ENCODE results near the gene BANP. TPM values are rescaled to one million over a fixed set of nuclear protein-coding genes. Genes with fewer than 3 reads are reported as not detected.
"Not testable (repeated sequence)": the region's sequence is repeated elsewhere in the genome, so short reads cannot be mapped to it uniquely, and the experiment has no call there.

BANP gene
- total RNA-seq, 2 donors from 2014 or later, result 13.9 to 16.7 TPM

DNA sequence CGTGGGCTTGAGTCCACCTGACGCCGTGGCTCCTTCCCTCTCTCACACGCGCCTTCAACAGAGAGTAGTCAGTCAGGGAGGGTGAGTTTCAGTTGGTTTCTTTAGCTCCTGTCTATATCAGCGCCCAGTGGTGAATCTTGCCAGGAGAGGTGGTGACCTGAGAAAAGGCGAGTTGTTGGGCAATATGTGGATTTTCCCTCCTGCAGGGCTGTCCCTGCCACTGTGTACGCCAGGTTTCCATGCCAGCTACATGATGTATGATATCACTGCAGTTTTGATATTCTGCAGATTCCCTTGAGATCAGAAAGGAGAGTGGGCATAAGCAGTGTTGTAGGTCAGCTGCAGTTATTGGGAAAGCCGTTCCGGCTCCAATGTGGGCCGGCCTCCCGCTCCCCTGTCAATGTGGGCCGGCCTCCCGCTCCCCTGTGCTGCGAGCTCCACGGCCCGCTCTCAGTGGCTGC is 31.4 kb downstream of the BANP start:
- ATAC-seq (peak in 1 of 2 donors; percentile 17), DNase-seq (no peak)
- intact Hi-C loops (cut with DNase I), result loop anchor here in 1 of 2 donors (10.0 kb wide), 1 partner anchor 452 kb away; no protein-coding TSS in a partner anchor

DNA sequence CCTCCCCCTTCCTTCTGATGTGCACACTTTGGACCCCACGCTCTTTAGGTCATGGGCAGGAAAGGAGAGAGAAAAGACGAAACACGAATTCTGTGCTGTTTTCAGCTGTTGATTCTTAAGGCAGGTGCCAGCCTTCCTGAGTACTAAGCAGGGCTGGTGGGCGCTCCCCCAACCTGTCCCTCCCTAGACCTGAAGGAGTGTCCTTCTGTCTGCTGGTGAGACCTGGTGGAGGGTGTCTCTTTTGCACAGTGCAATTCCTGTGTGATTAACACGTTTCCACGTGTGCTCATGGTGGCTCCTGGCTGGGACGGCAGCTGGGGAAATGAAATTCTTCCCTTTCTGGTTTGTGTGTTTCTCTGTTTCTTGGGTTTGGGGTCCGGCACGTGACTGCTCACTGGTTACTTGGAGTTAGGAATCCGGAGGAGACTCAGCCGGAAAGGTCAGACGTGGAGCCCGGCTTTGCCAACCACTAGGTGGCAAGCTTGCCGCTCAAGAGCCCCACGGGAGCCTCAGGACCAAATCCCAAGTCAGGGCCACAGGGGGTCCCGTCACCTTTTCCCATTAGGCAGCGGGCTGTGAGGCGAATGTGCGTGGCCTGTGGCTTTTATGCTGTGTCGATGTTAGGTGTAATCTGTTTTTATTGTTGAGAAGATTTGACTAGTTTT is 32.0 kb downstream of the BANP start:
- intact Hi-C loops (cut with DNase I), result loop anchor here in 1 of 2 donors (10.0 kb wide), 1 partner anchor 452 kb away; no protein-coding TSS in a partner anchor
- ATAC-seq, result peak; percentile 77 to 83

DNA sequence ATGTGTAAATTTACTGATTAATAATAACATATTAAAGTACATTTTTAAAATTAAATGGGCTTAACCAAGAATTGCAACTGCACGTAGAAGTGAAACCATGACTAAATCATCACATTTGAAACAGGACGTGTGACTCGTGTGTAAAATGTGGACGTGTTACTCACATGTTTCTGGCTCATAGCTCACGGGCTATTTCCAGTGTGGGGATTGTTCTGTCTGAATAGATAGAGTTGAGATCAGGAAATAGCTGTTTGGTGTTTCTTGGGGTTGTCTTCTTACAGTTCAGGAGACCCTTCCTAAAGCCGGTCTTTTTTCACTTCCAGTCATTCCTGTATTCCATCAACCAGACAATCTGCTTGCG is 32.5 kb downstream of the BANP start:
- ATAC-seq, DNase-seq: not testable (repeated sequence)
- intact Hi-C loops (cut with DNase I), result loop anchor here in 1 of 2 donors (10.0 kb wide), 1 partner anchor 451 kb away; no protein-coding TSS in a partner anchor

More for the DNA sequence above, 32.0 kb downstream of the BANP start:
- not testable (repeated sequence) for DNase-seq

DNA sequence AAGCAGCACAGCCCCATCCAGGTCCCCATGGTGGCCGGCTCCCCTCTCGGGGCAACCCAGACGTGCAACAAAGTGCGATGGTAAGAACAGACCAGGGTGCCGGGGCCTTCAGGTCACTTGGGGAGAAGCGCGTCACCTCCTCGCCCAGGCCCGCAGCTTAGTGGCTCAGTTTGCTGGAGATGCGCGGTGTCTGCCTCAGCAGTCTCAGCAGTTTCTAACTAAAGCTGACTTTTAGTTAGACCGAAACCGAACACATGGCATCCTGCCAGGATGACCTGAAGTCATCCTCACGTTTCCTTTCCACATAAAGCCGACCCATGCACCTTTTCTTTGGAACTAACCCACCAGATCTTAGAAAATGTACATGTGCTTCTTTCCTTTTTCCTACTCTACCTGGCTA is 32.9 kb downstream of the BANP start:
- intact Hi-C loops (cut with DNase I), result loop anchor here in 1 of 2 donors (10.0 kb wide), 1 partner anchor 451 kb away; no protein-coding TSS in a partner anchor

DNA sequence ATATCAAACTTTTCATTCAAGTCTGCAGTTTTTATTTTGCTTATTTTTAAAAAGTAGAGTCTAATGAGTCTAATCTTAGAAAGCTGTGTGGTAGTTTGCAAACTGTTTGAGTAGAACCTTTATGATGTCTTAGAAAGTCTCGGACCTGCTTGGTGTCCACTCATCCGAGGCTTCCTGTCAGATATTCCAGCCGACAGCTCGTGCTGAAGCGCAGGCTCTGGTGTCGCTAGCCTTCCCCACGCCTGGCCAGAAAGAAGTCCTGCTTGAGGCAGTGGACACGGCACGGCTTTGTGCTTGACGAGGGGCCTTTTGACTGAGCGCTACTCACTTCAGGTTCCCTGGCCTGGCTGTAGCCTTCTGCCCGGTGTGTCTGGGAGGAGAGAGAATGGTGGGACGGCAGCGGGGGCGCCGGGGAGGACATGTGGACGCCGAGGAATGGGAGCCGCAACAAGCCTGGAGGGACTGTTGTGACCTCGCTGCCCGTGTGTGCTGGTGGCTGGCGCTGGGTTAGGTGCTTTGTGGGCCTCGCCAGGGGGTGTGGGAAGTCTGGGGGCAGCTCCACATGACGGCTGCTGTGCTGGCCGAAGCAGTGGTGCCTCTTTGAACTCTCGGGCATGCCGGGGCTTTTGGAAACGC is 33.5 kb downstream of the BANP start:
- intact Hi-C loops (cut with DNase I), result loop anchor here in 1 of 2 donors (10.0 kb wide), 1 partner anchor 450 kb away; no protein-coding TSS in a partner anchor
- ATAC-seq, result no peak
- no peak for DNase-seq

More for the DNA sequence above, 32.9 kb downstream of the BANP start:
- not testable (repeated sequence) for DNase-seq, ATAC-seq

DNA sequence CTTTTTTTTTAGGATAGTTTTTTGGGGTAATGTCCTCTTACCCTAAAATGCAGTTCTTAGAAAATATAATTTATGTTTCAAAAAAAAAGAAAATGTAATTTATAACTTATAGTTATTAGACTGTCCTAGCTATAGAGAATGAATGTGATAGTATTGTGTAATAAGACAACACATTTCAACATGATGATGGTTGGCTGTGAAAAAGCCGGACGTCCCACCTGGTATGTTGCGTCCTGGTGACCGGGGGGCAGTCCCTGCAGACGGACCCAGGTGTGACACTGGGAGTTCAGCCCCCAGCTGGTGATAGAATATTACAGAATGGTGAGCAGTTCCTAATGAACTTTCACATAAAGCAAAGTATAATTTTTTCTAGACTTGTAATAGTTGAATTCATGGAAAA is 34.3 kb downstream of the BANP start:
- ATAC-seq, DNase-seq: not testable (repeated sequence)
- intact Hi-C loops (cut with DNase I), result loop anchor here in 1 of 2 donors (10.0 kb wide), 1 partner anchor 449 kb away; no protein-coding TSS in a partner anchor

DNA sequence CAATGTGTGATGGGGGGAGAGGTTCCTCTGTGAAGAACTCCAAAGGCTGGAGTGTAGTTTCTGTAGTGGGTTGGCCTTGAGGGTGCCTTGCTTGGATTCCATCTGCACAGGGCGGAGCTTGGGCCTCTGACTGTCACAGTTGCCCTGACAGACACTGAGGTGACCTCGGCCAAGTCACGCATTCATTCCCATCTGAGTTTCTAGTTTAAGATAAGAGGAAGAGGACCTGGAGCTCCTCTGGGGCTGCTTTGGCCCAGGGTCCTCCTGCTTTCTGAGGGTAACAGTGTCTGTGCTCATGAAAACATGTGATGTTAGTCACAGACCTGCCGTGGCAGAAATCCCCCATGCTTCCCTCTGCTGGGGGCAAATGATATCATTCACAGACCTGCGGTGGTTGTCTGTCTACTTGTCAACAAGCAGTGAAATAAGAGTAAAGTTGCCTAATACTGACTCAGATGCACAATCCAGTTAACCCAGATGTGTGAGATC is 35.2 kb downstream of the BANP start:
- DNase-seq, result not testable (repeated sequence)
- ATAC-seq, result peak in 1 of 2 donors; percentile 45
- intact Hi-C loops (cut with DNase I), result loop anchor here in 1 of 2 donors (10.0 kb wide), 1 partner anchor 448 kb away; no protein-coding TSS in a partner anchor

DNA sequence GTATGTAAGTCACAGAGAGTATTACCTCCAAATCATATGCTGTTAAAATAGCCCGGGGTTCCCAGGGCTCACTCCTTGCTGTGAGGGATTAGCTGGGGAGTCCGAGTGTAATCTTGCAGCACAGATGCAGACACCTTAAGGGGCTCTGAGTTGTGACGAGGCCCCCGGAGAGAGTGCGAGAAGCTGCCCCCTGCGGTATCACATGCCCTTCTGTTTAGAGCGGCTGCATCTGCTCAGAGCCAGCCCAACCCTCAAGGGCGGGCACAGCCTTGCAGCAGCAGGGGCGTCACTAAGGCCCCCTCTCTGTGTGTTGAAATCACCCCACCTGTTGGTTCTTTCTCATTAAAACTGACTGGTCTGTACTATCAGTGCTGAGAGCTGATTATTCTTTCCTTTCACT is 37.4 kb downstream of the BANP start:
- DNase-seq, ATAC-seq: not testable (repeated sequence)
- intact Hi-C loops (cut with DNase I), result loop anchor here in 1 of 2 donors (10.0 kb wide), 1 partner anchor 446 kb away; no protein-coding TSS in a partner anchor

DNA sequence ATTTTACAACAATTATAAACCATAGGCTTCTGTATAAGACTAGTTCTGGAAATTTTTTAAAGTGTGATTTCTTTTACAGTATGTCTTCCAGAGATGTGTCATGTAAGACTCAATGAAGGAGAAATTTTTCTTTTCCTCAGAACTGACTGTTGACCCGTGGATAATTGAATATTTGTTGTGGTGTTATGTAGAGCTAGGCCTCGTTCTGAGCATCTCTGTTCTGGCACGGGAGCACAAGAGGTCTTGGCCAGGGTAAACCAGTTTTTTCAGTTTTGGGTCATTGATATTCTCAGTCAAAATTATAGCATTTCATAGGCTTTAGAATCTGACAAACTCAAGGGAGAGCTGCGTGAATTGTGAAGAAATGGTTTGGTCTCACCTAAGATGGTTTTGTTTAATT is 39.0 kb downstream of the BANP start:
- intact Hi-C loops (cut with DNase I); ATAC-seq; DNase-seq: not testable (repeated sequence)

DNA sequence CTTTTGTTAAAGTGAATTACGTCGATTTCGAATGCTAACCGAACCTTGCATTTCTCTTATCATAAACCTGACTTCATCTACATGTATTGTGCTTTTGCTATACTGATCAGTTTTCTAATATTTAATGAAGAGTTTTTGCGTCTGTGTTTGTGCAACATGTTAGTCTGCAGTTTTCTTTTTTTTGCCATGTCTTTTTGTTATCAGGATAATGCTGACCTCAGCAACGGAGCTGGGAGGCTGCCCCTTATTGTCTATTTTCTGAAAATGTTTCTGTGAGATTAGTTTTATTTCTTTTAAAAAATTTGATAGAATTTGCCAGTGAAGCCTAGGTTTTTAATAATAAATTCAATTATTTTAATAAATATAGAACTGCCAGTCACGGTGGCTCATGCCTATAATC is 40.9 kb downstream of the BANP start:
- DNase-seq; intact Hi-C loops (cut with DNase I); ATAC-seq: not testable (repeated sequence)

DNA sequence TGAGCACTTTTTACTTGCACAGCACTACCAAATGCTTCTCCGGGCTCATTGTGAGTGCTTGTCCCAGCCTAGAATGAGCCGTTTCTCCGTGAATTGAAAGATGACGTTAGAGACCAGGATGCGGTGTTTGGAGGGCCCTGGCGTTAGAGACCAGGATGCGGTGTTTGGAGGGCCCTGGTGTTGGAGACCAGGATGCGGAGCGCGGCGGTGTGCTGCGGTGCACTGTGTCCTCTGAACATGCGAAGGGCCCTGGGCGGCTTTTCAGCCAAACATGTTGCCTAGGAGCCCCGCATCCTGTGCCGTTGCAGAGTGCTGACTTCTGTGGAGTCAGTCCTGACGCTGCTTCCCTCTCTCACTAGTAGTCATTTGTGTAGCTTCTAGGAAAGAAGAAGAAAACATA is 42.7 kb downstream of the BANP start:
- ATAC-seq (no peak), DNase-seq (no peak)
- intact Hi-C loops (cut with DNase I), result no loop called here

DNA sequence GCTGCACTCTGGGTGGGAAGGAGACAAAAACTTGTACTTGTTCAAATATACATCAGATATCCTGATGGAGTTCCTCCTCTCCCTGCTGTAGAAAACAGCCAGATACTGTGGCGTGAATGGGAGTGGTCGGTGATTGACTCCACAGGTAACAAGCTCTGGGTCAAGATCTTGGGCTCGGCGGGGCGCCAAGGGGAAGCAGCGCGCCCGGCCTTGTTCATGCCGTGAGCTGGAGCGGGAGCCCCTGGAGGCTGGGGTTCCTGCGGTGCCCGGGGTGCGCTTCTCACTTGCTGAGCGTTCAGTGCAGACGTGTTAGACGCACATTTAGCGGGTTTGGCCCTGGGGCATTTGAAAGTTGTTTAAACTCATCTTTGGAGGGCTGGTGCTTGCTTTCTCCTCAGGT is 44.4 kb downstream of the BANP start:
- no peak for DNase-seq
- no peak for ATAC-seq
- intact Hi-C loops (cut with DNase I), result no loop called here

DNA sequence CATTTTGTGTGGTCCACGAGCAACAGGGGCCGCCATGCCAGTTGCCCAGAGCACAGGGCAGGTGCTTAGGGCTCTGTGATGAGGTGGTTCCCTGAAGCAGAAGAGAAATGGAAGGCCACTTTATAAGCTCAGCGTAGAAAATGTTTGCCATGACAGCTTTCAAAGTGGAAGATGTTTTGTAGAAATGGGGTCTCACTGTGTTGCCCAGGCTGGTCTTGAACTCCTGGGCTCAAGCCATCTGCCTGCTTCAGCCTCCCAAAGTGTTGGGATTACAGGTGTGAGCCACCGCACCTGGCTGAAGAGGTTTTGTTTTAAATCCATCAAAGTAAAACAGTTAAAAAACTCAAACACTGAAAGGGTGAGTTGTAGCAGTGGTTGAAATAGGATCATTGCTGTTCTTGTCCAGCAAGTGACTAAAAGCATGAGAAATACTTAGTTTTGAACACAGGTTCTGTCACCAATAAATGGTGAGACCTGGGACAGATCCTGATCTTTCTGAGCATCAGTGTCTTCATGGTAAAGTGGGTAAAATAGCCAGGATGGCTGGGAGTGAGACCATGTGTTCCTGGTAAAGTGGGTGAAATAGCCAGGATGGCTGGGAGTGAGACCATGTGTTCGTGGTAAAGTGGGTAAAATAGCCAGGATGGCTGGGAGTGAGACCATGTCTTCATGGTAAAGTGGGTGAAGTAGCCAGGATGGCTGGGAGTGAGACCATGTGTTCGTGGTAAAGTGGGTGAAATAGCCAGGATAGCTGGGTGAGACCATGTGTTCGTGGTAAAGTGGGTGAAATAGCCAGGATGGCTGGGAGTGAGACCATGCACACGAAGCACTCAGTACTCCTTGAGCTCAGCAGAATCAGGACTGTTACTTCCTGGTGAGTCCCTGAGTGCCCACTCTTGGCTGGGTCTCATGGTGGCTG is 46.0 kb downstream of the BANP start:
- intact Hi-C loops (cut with DNase I), result no loop called here
- no peak for DNase-seq
- no peak for ATAC-seq

DNA sequence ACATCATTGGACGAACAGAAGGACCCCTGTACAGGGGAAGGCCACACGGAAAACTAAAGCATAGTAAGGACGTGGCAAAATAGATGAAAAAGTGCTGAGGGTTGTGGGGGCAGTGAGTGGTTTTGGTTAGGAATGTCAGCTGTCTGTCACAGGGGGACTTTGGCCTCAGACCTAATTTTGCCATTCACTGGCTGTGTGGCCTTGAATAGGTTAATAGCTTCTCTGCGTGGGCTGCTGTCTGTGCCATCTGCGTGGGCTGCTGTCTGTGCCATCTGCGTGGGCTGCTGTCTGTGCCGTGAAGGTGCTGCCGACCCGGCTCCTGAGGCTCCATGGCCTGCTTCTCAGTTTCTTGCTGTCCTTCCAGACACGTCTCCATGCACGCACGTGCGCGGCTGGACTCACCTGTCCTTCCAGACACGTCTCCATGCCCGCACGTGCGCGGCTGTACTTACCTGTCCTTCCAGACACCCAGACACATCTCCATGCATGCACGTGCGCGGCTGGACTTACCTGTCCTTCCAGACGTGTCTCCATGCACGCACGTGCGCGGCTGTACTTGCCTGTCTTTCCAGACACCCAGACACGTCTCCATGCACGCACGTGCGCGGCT is 47.1 kb downstream of the BANP start:
- intact Hi-C loops (cut with DNase I); DNase-seq; ATAC-seq: not testable (repeated sequence)

DNA sequence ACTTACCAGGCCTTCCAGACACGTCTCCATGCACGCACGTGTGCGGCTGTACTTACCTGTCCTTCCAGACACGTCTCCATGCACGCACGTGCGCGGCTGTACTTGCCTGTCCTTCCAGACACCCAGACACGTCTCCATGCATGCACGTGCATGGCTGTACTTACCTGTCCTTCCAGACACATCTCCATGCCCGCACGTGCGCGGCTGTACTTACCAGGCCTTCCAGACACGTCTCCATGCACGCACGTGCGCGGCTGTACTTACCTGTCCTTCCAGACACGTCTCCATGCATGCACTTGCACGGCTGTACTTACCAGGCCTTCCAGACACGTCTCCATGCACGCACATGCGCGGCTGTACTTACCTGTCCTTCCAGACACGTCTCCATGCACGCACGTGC is 47.8 kb downstream of the BANP start:
- intact Hi-C loops (cut with DNase I); DNase-seq; ATAC-seq: not testable (repeated sequence)

DNA sequence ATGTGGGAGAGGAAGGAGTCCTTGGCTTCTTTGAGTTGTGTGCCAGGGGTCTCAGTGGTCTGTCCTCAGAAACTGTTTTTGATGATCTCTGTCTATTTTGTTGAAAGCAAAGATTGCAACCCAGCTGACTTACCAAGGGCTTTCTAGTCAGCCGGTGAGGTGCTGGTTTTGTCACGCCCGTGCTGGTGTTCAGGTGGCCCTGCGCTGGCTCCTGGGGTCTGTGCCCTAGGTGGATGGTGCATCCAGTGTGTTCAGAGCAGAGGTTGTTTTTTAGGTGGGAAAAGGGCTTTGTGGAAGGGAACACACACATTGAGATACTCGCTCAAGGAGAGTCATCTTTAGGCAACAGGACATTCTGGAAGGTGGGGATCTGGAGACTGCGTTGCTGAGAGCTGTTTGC is 51.0 kb downstream of the BANP start:
- no peak for DNase-seq

DNA sequence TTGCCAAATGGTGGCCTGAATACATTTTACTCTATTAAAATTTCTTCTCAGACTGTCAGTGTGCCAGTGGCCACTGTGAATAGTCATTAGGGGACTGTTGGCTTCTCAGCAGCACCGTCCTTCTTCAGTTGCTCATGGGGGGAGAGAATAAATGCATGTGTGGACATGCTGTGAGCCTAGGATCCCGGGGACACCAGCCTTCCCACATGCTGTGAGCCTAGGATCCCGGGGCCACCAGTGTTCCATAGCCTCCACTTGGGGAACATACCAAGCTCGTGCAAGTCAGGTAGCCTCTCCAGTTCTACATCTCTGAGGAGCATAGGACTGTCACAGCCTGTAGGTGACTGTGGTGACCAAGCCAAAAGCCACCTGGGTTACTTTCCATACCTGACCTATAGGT is 51.5 kb downstream of the BANP start:
- intact Hi-C loops (cut with DNase I), result no loop called here
- ATAC-seq (no peak), DNase-seq (no peak)

More for the DNA sequence above, 51.0 kb downstream of the BANP start:
- intact Hi-C loops (cut with DNase I), result no loop called here
- ATAC-seq, result no peak

DNA sequence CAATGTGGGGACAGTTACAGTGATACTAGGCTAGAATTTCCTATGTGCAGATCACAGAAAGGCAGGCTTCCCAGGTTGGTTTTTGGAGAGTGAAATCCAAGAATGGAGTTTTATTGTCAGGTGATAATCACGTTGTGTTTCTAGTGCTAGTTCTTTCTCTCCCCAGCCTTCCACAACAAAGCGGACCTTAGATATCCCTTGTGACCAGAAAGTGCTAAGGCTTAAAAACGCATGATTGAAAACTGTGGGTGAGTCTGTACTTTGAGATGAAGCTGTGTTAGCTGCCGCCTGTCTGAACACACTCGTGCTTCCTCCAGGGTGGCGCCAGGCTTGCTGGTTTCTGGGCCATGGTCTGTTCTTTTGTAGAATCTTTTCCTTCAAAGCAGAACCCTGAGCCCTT is 52.1 kb downstream of the BANP start:
- DNase-seq, result no peak
- intact Hi-C loops (cut with DNase I), result no loop called here
- ATAC-seq, result no peak

All from left cardiac atrium (tissue), 4 donors.